A549 (cell line): ENCODE results near the gene CAMTA1. TPM values are rescaled to one million over a fixed set of nuclear protein-coding genes. Genes with fewer than 3 reads are reported as not detected.

Experiments
- ATAC-seq, 2 experiments: fragments of 200-7000 bp in 1 of 2; fragments of >200 bp in 1 of 2; cut with Nextera tagmentation in 1 of 2; cut with Tn5 transposase in 1 of 2; 3 replicates each; pipeline versions ENCODE4 v1.8.0 to v1.9.1; 2018 to 2020; ENCODE audit warnings: mild to moderate bottlenecking in 1 of 2, moderate library complexity in 1 of 2
- CTCF ChIA-PET: fragments of 300-600 bp; sonication (Branson Sonifier 250); formaldehyde crosslinking; extraction: SDS; loops from one replicate; lab custom pipeline; 2021; ENCODE audit warnings: antibody characterized with exemption, inconsistent platforms; lab: Yijun Ruan, JAX
- POLR2A ChIA-PET: fragments of 350-600 bp; formaldehyde crosslinking; extraction: SDS; loops from one replicate; lab custom pipeline; 2021; ENCODE audit warnings: antibody characterized with exemption, inconsistent platforms; lab: Yijun Ruan, JAX
- DNase-seq, 2 experiments: peaks; one replicate each; pipeline versions ENCODE4 v3.0.0 to v3.0.0-alpha.2; 2011 to 2016; ENCODE audit warnings: low read depth in 1 of 2, low spot score in 1 of 2
- FAIRE-seq: peaks from 2 replicates; lab custom pipeline; 2011; peaks lifted over from hg19 to GRCh38; lab: Jason Lieb, UNC
- H3K27ac ChIP-seq, 2 experiments: fragments of >200 bp; sonication (Bioruptor Twin); formaldehyde crosslinking; 3 replicates each; pipeline ENCODE4 v1.5.1; 2016 to 2017
- H3K4me1 ChIP-seq: fragments of >200 bp; sonication (Bioruptor Twin); formaldehyde crosslinking; 3 replicates; pipeline ENCODE4 v1.6.1; 2016
- H3K4me2 ChIP-seq: fragments of >200 bp; sonication (Bioruptor Twin); formaldehyde crosslinking; 3 replicates; pipeline ENCODE4 v1.6.1; 2016
- H3K4me3 ChIP-seq: fragments of >200 bp; sonication (Bioruptor Twin); formaldehyde crosslinking; 3 replicates; pipeline ENCODE4 v1.5.1; 2016
- H3K9me3 ChIP-seq: fragments of >200 bp; sonication (Bioruptor Twin); formaldehyde crosslinking; 3 replicates; pipeline ENCODE4 v1.6.1; 2016
- ATOH8 ChIP-seq: fragments of 250-450 bp; sonication (Bioruptor Pico); IDR thresholded peaks from 2 replicates; pipeline ENCODE4 v1.5.0; 2020; ENCODE audit warnings: low read depth, mild to moderate bottlenecking, moderate library complexity
- CBX8 ChIP-seq: fragments of 200-600 bp; sonication (generic); IDR thresholded peaks from 2 replicates; pipeline ENCODE4 v1.6.1; 2016
- CEBPB ChIP-seq, 2 experiments: fragments of >200 bp in 1 of 2; sonication (Bioruptor Twin) in 1 of 2; formaldehyde crosslinking in 1 of 2; IDR thresholded peaks; 2 replicates each; pipeline ENCODE4 v1.6.1; 2012 to 2016
- CHD4 ChIP-seq: fragments of 200-600 bp; sonication (generic); IDR thresholded peaks from 2 replicates; pipeline ENCODE4 v1.6.1; 2016; ENCODE audit warnings: antibody characterized with exemption, mild to moderate bottlenecking, borderline replicate concordance
- E2F6 ChIP-seq: IDR thresholded peaks from 2 replicates; pipeline ENCODE4 v1.6.1; 2012; ENCODE audit warnings: low read depth, borderline replicate concordance
- EHF ChIP-seq: fragments of 250-450 bp; sonication (Bioruptor Pico); IDR thresholded peaks from 2 replicates; pipeline ENCODE4 v1.5.0; 2020; ENCODE audit warnings: mild to moderate bottlenecking
- EHMT2 ChIP-seq: fragments of 200-600 bp; sonication (generic); IDR thresholded peaks from 2 replicates; pipeline ENCODE4 v1.6.1; 2016; ENCODE audit warnings: antibody characterized with exemption, low read depth, mild to moderate bottlenecking, moderate library complexity
- ELK1 ChIP-seq: fragments of 150-350 bp; IDR thresholded peaks from 2 replicates; pipeline ENCODE4 v1.6.1; 2014; ENCODE audit warnings: low read depth, mild to moderate bottlenecking, low read length
- FOSL2 ChIP-seq, 2 experiments: fragments of 450-650 bp in 1 of 2; fragments of >200 bp in 1 of 2; sonication (Bioruptor Twin) in 1 of 2; formaldehyde crosslinking; IDR thresholded peaks; 2 replicates each; pipeline versions ENCODE4 v1.5.0 to v1.6.1; 2016 to 2020; ENCODE audit warnings: mild to moderate bottlenecking in 1 of 2, moderate library complexity in 1 of 2
- GATA3 ChIP-seq: IDR thresholded peaks from 2 replicates; pipeline ENCODE4 v1.6.1; 2012; ENCODE audit warnings: borderline replicate concordance
- HOXB13 ChIP-seq: fragments of 250-450 bp; sonication (Bioruptor Pico); IDR thresholded peaks from 2 replicates; pipeline ENCODE4 v1.5.0; 2020; ENCODE audit warnings: low read depth, mild to moderate bottlenecking, moderate library complexity
- JUNB ChIP-seq: fragments of >200 bp; sonication (Bioruptor Twin); formaldehyde crosslinking; IDR thresholded peaks from 2 replicates; pipeline ENCODE4 v1.6.1; 2016
- KDM5A ChIP-seq: fragments of 200-600 bp; sonication (generic); IDR thresholded peaks from 2 replicates; pipeline ENCODE4 v1.6.1; 2016; ENCODE audit warnings: antibody characterized with exemption, mild to moderate bottlenecking
- MAZ ChIP-seq: fragments of 150-350 bp; IDR thresholded peaks from 2 replicates; pipeline ENCODE4 v1.6.1; 2014; ENCODE audit warnings: antibody characterized with exemption, low read depth, low read length, borderline replicate concordance
- NFE2L2 ChIP-seq: fragments of 150-350 bp; conservative IDR thresholded peaks from 2 replicates; pipeline ENCODE4 v1.6.1; 2014; ENCODE audit warnings: low read length
- NPAS2 ChIP-seq: fragments of 250-450 bp; sonication (Bioruptor Pico); IDR thresholded peaks from 2 replicates; pipeline ENCODE4 v1.8.0; 2022; ENCODE audit warnings: mild to moderate bottlenecking, moderate library complexity, borderline replicate concordance
- NR3C1 ChIP-seq: fragments of >200 bp; sonication (Bioruptor Twin); formaldehyde crosslinking; IDR thresholded peaks from 3 replicates; pipeline ENCODE4 v1.6.1; 2017
- RFX5 ChIP-seq: fragments of 450-650 bp; IDR thresholded peaks from 2 replicates; pipeline ENCODE4 v1.7.1; 2014; ENCODE audit warnings: antibody characterized with exemption, mild to moderate bottlenecking, moderate library complexity
- TFCP2L1 ChIP-seq: fragments of 250-450 bp; sonication (Bioruptor Pico); IDR thresholded peaks from 2 replicates; pipeline ENCODE4 v1.5.0; 2021; ENCODE audit warnings: mild to moderate bottlenecking
- ZC3H11A ChIP-seq: fragments of 450-650 bp; IDR thresholded peaks from 2 replicates; pipeline ENCODE4 v1.6.1; 2014; ENCODE audit warnings: antibody characterized with exemption, mild to moderate bottlenecking
- ZNF302 ChIP-seq: fragments of 250-450 bp; sonication (Bioruptor Pico); IDR thresholded peaks from 2 replicates; pipeline ENCODE4 v1.9.0; 2021; ENCODE audit warnings: inconsistent platforms, mild to moderate bottlenecking, moderate library complexity
- WGBS: methylation state at CpG from one replicate; pipeline ENCODE4 v1.1.6; 2017; ENCODE audit errors: missing lambda C conversion rate; 5-methylcytosine and 5-hydroxymethylcytosine counted together
- polyA plus RNA-seq, 4 experiments: library from polyadenylated mRNA; depleted of rRNA in 3 of 4; stranded (reverse); fragments of >200 nt; fragmentation: RNase III in 1 of 4; extraction: RNeasy Plus Mini Kit Qiagen cat#74134 plus additional on column Dnase treatment in 1 of 4; gene quantifications; 2 replicates in 3 of 4; 3 replicates in 1 of 4; pipeline ENCODE4 v1.2.3, GENCODE V29; 2011 to 2017
- TF ChIP-seq, protein P1 (sequence below): fragments of >200 bp; sonication (Bioruptor Twin); formaldehyde crosslinking; IDR thresholded peaks from 3 replicates; pipeline ENCODE4 v1.5.1; 2016

Gene CAMTA1
- polyA plus RNA-seq, 2 of the 4 experiments (the other 2 are of a cell fraction) = 58.8 to 75.0 TPM

DNA sequence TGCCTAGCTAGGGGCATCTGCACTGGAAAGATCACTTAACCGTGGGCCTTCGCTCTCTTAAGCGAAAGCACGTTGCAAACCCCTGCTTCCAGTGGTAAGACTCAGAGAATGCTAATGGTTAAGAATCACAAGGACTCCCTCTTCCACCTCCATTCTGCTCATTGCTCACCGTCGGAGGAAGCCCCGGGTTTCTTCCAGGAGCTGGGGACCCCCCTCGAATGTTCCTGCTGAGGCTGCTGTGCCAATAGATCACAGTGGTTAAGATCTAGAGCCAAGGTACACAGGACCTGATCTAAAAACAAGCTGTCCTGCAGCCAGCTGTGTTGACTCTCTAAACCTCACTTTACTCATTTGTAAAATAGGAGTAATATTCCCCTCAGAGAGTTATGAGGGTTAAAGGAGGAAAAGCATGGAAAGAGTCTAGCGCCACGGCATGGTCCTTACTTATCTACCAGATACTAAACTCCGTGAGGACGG lies 986.6 kb downstream of the CAMTA1 start:
- Histone ChIP-seq H3K4me2 (peak overlapping the region; percentile 79), H3K9me3 (no peaks in the 10 kb centered on the region), H3K4me3 (peak overlapping the region; percentile 96), H3K27ac (peak overlapping the region; percentile 81 to 95), H3K4me1 (peaks cover 10% of the 10 kb centered on the region; the same call in 1 of the 3 replicates)
- TF ChIP-seq ELK1 = no peak
- TF ChIP-seq EHF (CRISPR knock-in tag) = no peak
- TF ChIP-seq E2F6 = no peak
- no peak for TF ChIP-seq FOSL2 (IDR thresholded peaks at IDR 0.05)
- no peak for TF ChIP-seq FOSL2 (CRISPR knock-in tag; IDR thresholded peaks at IDR 0.05)
- TF ChIP-seq TFCP2L1 = no peak
- TF ChIP-seq ZNF302 (CRISPR knock-in tag) = no peak
- no peak for TF ChIP-seq NR3C1
- no peak for ATAC-seq
- WGBS = 35% methylated on average over 7 of the region's 12 CpGs
- ChIA-PET CTCF (interaction anchor here (0.8 to 1.8 kb wide), 3 partner anchors 16 to 95 kb away, joined by 3 to 7 read pairs (median 4); no protein-coding TSS in a partner anchor), POLR2A (no interaction called here)
- DNase-seq = no peak
- FAIRE-seq = no peak

DNA sequence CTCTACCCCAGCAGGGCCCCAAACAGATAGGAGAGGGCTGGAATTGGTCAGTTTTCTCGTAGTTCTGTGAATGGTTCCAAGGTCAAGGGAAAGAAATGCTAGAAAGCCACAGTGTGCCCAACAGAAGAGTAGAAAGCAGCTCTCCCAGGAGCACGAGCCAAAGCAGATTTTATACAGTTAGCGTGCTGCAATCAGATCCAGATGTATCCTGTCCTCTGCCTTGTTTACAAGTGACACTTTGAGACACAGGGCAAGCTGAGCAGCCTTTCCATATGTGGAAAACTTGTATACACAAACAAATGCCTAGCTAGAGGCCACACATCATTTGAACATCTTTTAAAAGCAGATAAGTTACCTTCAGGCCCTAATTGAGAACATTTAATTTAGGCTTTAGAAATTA lies 992.3 kb downstream of the CAMTA1 start:
- TF ChIP-seq CBX8 = no peak
- no peak for TF ChIP-seq HOXB13 (CRISPR knock-in tag)
- FAIRE-seq = no peak

DNA sequence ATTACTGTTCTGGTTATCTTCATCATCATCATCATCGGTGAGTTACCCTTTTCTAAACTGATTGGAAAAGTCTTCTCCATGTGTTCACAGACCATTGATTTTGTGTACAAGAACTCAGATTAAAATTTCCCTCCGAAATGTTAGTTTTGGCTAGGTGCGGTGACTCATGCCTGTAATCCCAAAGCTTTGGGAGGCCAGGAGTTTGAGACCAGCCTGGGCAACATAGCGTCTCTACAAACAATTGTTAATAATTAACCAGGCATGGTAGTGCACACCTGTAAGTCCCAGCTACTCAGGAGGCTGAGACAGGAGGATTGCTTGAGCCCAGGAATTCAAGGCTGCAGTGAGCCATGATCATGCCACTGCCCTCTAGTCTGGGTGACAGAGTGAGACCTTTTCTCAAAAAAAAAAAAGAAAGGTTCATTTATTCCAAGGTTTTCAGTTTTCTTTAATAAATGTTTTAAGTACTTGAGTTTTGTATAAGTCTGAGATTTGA lies 992.9 kb downstream of the CAMTA1 start:
- FAIRE-seq (no peak), DNase-seq (no peak), ATAC-seq (no peak)
- WGBS = 80% methylated on average over 4 of the region's 4 CpGs
- no peak overlapping the region for H3K27ac ChIP-seq
- CTCF ChIA-PET = no interaction called here
- POLR2A ChIA-PET = no interaction called here
- no peaks in the 10 kb centered on the region for H3K9me3 ChIP-seq
- TF ChIP-seq, protein P1, sequence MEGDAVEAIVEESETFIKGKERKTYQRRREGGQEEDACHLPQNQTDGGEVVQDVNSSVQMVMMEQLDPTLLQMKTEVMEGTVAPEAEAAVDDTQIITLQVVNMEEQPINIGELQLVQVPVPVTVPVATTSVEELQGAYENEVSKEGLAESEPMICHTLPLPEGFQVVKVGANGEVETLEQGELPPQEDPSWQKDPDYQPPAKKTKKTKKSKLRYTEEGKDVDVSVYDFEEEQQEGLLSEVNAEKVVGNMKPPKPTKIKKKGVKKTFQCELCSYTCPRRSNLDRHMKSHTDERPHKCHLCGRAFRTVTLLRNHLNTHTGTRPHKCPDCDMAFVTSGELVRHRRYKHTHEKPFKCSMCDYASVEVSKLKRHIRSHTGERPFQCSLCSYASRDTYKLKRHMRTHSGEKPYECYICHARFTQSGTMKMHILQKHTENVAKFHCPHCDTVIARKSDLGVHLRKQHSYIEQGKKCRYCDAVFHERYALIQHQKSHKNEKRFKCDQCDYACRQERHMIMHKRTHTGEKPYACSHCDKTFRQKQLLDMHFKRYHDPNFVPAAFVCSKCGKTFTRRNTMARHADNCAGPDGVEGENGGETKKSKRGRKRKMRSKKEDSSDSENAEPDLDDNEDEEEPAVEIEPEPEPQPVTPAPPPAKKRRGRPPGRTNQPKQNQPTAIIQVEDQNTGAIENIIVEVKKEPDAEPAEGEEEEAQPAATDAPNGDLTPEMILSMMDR = no peak
- no peak for TF ChIP-seq ATOH8 (CRISPR knock-in tag)
- no peaks in the 10 kb centered on the region; the same call in 2 of the 3 replicates for H3K4me1 ChIP-seq
- no peak overlapping the region for H3K4me2 ChIP-seq
- no peak overlapping the region for H3K4me3 ChIP-seq

More for the DNA sequence above, 992.3 kb downstream of the CAMTA1 start:
- WGBS = 90% methylated on average over 3 of the region's 3 CpGs
- ChIA-PET CTCF (no interaction called here), POLR2A (no interaction called here)
- Histone ChIP-seq H3K9me3 (no peaks in the 10 kb centered on the region), H3K4me3 (no peak overlapping the region), H3K4me1 (peaks cover 4% of the 10 kb centered on the region; the same call in 1 of the 3 replicates), H3K4me2 (no peak overlapping the region), H3K27ac (no peak overlapping the region)
- DNase-seq (no peak), ATAC-seq (no peak)

DNA sequence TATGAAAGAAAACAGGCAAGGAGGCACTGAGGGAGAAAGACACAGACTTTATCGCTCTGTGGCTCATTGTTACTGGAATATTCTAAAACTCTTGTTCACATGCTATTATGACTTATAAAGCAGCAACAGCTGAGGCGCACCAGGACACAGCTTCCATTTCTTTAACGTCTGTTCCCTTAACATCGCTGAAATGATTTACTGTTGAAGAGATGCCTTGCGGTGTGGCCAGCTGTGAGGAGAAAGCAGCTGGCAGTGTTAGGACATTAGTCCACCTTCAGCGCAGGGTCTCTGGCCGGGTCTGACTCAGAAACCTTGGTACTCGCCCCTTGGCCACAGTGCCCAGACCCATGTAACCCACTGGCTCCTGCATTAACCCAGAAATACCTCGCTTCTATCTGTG lies 995.7 kb downstream of the CAMTA1 start:
- CTCF ChIA-PET = interaction anchor here (0.6 to 0.9 kb wide), 2 partner anchors 111 to 224 kb away, joined by 3 read pairs; no protein-coding TSS in a partner anchor
- no peak overlapping the region for H3K4me3 ChIP-seq
- TF ChIP-seq, protein P1 = no peak
- no peak for TF ChIP-seq TFCP2L1
- no peak for TF ChIP-seq NFE2L2
- no peak for TF ChIP-seq FOSL2 (IDR thresholded peaks at IDR 0.05)
- TF ChIP-seq FOSL2 (CRISPR knock-in tag; IDR thresholded peaks at IDR 0.05) = no peak
- TF ChIP-seq JUNB = no peak
- no peak for TF ChIP-seq ZC3H11A
- no peak for TF ChIP-seq NPAS2 (CRISPR knock-in tag)
- TF ChIP-seq CEBPB (IDR thresholded peaks at IDR 0.05) = no peak
- no peak for TF ChIP-seq CHD4
- no peak for TF ChIP-seq EHMT2
- TF ChIP-seq KDM5A = no peak
- TF ChIP-seq RFX5 = no peak
- TF ChIP-seq GATA3 = no peak
- no peak for TF ChIP-seq MAZ
- TF ChIP-seq, all 56 proteins: peak for 0
- H3K4me1 ChIP-seq = peaks cover 4% of the 10 kb centered on the region; the same call in 2 of the 3 replicates
- no peak overlapping the region for H3K27ac ChIP-seq
- H3K4me2 ChIP-seq = no peak overlapping the region
- POLR2A ChIA-PET = no interaction called here
- DNase-seq = no peak
- ATAC-seq = no peak
- no peaks in the 10 kb centered on the region for H3K9me3 ChIP-seq
- 84% methylated on average over 9 of the region's 9 CpGs for WGBS
- no peak for FAIRE-seq
